GM19238 (cell line): ENCODE data around the gene CSRNP2.
"Not testable (repeated sequence)": the region's sequence is repeated elsewhere in the genome, so short reads cannot be mapped to it uniquely, and the experiment has no call there.

Experiments used
- DNase-seq: peaks from one replicate; pipeline ENCODE4 v3.0.0; 2011; ENCODE audit warnings: low spot score; ENCODE audit not compliant: insufficient read length

The CSRNP2 gene

DNA sequence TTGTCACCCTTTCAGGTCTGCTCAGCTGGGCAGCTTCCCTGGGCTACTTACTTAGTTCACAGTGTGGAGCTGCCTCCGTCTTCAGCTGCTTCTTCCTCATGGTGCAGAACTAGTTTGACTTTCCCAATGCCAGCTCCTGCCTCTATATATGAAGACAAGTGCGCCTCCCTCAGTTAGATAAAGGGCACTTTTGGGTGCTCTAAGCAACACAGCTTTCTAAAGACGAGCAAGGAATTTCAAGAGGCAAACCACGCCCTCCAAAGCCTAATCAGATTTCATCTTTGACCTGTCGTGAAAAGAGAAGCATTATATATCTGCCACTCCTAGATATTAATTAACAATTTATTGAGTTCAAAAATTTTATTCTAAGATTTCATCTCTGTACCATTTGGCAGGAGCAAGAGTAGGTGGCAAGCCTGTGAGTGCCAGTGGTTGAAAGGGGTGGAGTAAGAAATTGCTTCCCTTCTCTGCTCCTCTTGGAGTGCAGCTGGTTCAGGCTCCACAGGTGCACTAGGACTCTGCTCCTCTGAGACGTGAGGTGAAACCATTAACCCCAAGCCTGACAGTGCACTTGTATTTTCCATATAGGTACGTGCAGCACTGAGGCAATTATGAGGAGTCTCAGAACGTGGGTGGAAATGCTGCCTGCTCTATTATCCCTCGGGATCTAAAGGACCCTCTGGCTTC, 55.1 kb downstream of the CSRNP2 start:
- no peak for DNase-seq

DNA sequence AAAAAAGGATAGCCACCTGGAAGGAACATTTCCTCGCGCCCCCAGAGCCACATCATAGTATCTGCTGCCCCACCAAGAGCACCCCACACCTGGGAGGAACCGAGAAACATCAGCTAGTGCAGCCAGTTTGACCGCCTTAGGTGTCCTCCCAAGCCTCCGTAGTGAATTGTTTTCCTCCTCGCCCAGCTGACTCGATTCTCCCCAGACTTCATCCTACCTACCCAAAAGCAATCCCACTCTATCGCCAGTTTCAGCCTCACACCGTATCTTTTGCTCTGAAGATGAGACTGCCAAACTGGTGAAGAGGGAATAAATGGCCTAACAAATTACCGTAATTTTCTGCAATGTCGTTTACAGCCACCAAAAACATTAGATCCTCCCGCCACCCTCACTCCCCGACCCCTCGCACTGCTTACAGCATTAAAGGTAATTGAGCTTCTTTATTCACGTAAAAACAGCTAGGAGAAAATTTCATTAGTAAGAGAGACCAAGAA, 56.0 kb downstream of the CSRNP2 start:
- no peak for DNase-seq

DNA sequence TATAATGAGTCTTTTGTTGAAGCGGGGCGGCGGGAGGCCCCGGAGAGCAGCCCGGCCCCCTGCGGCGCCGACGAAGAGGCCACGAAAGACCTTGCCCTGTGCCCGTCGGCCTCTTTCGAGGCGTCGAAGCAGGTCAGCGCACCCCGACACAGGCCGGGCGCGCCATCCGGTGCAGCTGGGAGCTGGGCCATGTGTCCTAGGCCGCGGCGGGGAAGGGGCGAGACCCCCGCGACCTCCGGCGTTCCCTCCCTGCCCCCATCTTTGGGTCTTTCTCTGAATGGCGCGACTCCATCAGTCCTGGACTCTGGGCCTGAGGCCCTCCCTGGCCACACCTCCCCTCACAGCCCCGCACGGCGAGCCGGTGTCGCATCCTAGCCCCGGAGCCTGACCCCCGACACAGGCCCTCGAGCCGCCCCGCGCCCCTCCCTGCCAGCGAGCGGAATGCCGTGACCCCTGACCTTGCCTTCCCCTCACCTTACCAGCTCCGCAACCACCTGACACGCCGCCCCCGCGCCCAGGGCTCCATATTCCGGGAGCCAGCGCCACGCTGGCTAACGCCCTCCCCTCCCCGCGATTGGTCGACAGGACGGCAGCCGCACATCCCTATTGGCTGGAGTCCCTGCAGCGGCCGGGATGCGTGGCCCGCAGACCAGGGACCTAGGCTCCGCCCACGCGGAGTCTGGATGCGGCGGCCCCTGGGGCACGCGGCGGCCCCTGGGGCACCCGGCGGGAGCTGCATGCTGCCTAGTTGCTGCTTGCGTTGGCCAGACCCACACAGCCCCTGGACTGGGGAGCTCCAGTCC, 57.4 kb downstream of the CSRNP2 start, which contains the start of gene SLC11A2:
SLC11A2 (minus strand) TSS at position 549 of the 803 bp plus-strand sequence. CDS start 15,656 bp downstream, outside the sequence.
- DNase-seq = peak; percentile 92

DNA sequence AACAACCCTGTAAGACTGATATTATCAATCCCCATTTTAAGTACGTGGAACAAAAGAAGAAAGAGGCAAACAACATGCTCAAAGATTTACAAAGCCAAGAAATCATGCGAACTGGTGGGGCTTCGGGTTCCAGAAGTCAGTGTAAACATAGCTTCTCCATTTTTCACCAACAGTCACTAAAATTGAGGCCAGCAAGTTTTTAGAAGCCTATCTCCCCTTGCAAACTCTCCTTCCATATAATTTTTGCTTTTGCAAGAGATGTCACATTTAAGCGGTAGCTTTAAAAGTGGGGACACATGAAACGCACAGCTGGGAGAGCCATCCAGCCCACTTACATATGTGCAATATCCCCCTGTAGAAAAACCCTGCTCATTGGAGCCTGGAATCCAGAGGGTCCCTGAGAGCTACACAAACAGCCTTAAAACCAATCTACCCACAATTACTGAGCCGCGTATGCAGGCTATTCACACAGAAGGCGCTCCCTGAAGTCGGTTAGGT, 58.0 kb downstream of the CSRNP2 start:
- no peak for DNase-seq

DNA sequence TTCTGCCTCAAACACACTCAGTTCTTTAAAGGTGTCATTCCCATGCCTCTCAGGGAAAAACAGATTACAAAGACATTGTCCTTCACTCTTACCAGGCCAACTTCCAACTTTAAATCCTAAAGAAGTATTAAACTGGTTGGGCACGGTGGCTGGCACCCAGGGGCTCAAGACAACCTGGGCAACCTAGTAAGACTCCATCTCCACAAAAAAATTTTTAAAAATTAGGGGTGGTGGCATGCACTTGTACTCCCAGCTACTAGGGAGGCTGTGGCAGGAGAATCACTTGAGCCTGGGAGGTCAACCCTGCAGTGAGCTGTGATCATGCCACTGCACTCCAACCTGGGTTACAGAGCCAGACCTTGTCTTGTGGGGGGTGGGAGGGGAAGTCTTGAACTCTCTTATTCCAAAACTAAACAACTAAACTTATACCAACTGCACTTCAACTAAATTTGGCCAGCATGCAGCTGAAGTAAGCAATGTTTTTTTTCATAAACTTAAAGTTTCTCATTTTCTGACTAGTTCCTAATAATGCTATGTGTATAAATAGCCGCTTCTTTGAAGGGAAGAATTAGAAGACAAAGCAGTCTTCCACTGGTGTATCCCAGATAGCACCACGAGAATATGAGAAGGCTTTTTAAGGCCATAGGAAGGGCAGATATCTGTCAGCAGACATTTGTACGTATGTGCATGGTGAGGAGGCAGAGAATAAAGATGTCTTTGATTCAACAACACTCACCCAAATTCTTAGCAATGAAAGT, 59.6 kb downstream of the CSRNP2 start:
- no peak for DNase-seq

DNA sequence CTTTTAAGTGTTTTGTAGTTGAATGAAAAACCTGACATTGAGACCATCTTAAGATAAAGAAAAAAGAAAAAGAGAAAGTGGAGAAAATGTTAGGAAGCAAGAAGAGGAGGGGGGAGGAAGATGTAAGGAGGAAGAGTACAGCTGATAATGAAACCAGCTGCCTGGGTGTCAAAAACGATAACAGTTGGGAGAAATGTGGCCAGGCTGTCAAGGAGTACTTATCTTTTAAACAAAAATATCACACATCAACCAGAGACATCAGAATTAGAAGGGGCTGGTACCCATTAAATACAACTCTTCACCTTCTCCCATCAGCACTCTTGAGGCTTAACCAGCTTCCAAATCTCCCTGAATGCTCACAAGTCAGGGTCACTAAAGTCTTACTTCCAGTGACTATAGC, 61.7 kb downstream of the CSRNP2 start:
- no peak for DNase-seq

DNA sequence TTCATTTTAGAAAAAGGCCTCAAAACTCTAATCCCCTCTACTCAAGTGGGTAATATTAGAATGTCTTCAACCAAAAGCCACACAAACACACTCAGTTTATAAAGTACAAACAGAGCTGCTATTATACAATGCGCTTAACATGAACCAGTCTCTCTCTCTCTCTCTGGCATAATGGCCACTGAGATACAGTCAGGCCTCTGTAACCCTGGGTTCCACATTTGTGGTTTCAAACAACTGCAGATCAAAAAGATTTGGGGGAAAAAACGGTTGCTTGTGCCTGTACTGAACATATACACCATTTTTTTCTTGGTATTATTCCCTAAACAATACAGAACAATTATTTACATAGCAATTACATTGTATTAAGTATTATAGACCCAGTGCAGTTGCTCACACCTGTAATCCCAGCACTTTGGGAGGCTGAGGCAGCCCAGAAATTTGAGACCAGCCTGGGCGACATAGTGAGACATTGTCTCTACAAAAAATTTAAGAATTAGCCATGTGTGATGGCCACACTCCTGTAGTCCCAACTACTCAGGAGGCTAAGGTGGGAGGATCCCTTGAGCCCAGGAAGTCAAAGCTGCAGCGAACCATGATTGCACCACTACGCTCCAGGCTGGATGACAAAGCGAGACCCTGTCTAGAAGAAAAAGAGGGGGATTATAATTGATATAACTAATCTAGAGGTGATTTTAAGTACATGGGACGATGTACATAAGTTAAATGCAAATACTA, 62.8 kb downstream of the CSRNP2 start:
- no peak for DNase-seq

DNA sequence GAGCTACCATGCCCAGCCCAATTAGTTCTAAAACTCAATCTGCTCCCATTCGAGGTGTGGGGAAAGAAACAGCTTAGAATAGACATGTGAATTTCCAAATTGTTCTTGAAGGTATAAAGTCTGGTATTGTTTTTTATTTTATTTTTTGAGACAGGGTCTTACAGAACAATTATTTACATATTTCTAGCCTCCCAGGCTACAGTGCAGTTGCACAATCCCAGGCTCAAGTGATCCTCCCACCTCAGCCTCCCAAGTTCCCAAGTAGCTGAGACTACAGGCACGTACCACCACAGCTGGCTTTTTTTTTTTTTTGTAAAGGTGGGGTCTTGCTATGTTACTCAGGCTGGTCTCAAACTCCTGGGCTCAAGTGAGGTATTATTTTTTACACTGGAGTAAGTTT, 63.5 kb downstream of the CSRNP2 start:
- DNase-seq = no peak

DNA sequence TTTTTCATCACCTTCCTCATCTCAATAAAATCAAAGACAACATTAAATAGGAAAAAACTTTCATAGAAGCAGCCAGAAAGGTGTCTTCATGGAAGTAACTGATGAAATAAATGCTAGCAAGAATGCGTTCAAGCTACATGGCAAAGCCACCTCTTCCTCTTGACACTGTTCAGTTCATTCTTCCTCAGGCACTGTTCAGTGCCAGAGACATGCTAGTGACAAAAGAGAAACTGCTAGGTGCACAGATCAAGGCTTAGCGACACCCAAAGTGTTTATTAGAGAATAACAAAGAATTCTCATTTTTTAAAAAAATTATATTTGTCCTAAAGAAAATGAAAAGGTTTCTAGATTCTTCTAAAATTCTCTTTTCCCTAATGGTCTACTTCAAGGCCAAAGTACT, 64.4 kb downstream of the CSRNP2 start:
- DNase-seq = no peak

DNA sequence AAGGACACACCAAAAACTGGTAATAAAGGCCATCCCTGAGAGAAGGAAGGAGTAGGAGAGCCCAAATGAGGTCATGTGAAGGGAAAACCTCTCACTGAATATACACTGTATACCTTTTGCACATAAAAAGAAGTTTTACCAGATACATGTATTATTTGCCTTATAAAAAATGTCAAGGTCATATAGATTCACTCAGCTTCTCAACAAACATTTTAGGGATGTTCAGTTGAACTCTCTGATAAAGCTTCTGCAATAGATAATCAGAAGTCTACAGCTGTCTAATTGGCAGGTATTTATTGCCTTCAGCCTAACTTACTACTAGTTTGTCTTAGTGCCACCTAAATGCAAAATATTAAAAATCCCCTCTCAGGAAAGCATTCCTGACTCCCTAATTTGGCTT, 65.9 kb downstream of the CSRNP2 start:
- no peak for DNase-seq

DNA sequence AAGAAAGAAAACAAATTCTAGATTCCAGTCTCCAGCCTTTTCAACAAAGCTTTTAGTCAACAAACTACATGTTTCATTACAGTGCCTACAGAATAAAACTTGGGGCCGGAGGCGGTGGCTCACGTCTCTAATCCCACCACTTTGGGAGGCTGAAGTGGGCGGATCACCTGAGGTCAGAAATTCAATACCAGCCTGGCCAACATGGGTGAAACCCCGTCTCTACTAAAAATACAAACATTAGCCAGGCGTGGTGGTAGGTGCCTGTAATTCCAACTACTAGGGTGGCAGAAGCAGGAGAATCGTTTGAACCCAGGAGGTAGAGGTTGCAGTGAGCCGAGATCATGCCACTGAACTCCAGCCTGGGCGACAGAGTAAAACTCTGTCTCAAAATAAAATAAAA, 68.9 kb downstream of the CSRNP2 start:
- not testable (repeated sequence) for DNase-seq

DNA sequence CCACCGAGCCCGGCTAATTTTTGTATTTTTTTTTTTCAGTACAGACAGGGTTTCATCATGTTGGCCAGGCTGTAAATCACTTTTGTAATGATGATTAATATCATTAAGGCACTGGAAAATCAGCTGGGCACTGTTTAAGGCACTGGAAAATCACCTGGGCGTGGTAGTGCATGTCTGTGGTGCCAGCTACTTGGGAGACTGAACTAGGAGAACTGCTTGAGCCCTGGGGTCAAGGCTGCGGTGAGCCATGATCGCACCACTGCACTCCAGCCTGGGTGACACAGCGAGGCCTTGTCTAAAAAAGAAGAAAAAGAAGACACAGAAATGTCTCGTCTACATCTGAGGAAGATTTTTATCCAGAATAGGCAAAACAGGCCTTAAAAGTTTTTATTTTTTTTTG, 70.0 kb downstream of the CSRNP2 start:
- DNase-seq = no peak

DNA sequence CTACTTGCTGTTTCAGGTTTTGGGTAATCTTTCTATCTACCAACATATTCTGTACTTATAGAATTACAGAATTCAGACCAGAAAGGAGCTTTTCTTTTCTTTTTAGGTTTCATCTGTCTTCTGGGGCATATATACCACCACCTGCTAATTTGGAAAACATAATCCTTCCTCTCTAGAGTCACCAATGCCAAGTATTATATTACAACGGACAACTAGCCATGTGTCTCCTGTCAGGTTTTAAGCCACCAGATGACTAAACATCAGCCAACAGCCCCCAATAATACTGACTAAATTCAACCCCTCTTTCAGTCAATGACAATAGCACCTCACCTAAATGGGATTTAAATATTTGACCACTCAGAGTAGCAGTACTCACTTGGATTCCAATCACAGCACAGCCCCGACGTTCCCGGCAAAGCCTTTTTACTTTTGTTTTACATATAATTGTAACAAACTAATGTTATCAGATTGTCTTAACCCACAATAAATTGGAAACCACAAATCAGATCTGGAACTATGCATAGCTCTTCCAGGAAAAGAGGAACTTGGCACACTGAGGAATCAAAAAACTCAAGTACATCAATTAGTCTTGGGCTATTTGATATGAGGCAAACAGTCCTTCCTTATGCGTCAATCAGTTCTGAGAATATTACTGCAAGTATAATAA, 70.7 kb downstream of the CSRNP2 start:
- no peak for DNase-seq

DNA sequence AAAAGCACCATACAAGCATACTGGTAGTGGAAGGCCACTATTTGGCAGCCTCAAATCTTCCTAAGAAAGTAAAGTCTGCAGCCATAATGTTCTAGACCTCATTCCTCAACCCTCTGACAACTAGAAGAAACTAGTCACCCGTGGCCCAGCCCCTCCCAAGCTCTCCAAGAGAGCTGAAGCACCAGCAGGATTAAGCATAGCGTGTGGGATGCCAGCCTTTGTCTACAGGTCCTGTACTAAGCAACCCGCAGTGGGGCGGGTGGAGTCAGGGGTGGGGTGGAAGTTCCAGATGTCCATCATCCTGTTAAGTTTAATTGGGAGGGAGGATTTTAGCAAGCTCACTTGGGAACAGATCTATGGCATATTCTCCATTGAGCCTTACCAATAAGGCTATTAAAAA, 71.4 kb downstream of the CSRNP2 start:
- DNase-seq = no peak
